SK-N-SH (cell line): ENCODE results near the gene RBMS1. TPM values are rescaled to one million over a fixed set of nuclear protein-coding genes. Genes with fewer than 3 reads are reported as not detected.

Experiments used
- CTCF ChIA-PET: fragments of 300-600, 350-600 bp; formaldehyde crosslinking; extraction: SDS; loops from one replicate; lab custom pipeline; 2021; lab: Yijun Ruan, JAX
- POLR2A ChIA-PET: fragments of 350-600 bp; sonication (Branson Sonifier 250); formaldehyde crosslinking; extraction: SDS; loops from one replicate; lab custom pipeline; 2020; ENCODE audit warnings: antibody characterized with exemption, inconsistent platforms; lab: Yijun Ruan, JAX
- DNase-seq: peaks from one replicate; pipeline ENCODE4 v3.0.0; 2012
- H2AFZ ChIP-seq: fragments of 200-600 bp; sonication (generic); 2 replicates; pipeline ENCODE4 v1.8.1; 2016; ENCODE audit warnings: antibody characterized with exemption, mild to moderate bottlenecking, low read depth
- H3F3A ChIP-seq: fragments of 200-600 bp; sonication (generic); replicated peaks from 2 replicates; pipeline ENCODE3; 2016; ENCODE audit warnings: antibody characterized with exemption, mild to moderate bottlenecking; ENCODE audit not compliant: insufficient read depth
- H3K27ac ChIP-seq, 2 experiments: fragments of 200-500 bp in 1 of 2; fragments of 200-600 bp in 1 of 2; sonication (Bioruptor generic) in 1 of 2; sonication (generic), shearing (Covaris generic) in 1 of 2; 2 replicates each; pipeline versions ENCODE4 v1.5.1 to v1.6.1; 2014 to 2016; ENCODE audit warnings: low read depth in 2 of 2, inconsistent platforms in 1 of 2, low read length in 1 of 2, mild to moderate bottlenecking in 1 of 2, mixed read lengths in 1 of 2
- H3K27me3 ChIP-seq: fragments of 200-600 bp; sonication (generic), shearing (Covaris generic); 2 replicates; pipeline ENCODE4 v1.6.1; 2016; ENCODE audit warnings: mixed run types; ENCODE audit not compliant: insufficient read depth
- H3K36me3 ChIP-seq, 2 experiments: fragments of 200-500 bp in 1 of 2; fragments of 200-600 bp in 1 of 2; sonication (Bioruptor generic) in 1 of 2; sonication (generic) in 1 of 2; replicated peaks in 1 of 2; 2 replicates each; pipeline versions ENCODE3 to v1.5.1; 2014 to 2016; ENCODE audit warnings: low read length in 1 of 2, mild to moderate bottlenecking in 1 of 2; ENCODE audit not compliant: insufficient read depth in 2 of 2, control insufficient read depth in 1 of 2
- H3K4me1 ChIP-seq, 2 experiments: fragments of 200-500 bp in 1 of 2; fragments of 200-600 bp in 1 of 2; sonication (Bioruptor generic) in 1 of 2; sonication (generic), shearing (Covaris generic) in 1 of 2; 2 replicates each; pipeline versions ENCODE4 v1.5.1 to v1.6.1; 2014 to 2016; ENCODE audit warnings: low read depth in 1 of 2, low read length in 1 of 2, mixed run types in 1 of 2; ENCODE audit not compliant: insufficient read depth in 2 of 2, control insufficient read depth in 1 of 2
- H3K4me2 ChIP-seq: fragments of 200-600 bp; sonication (generic), shearing (Covaris generic); 2 replicates; pipeline ENCODE4 v1.6.1; 2017; ENCODE audit warnings: mixed run types
- H3K4me3 ChIP-seq, 2 experiments: fragments of 200-500 bp in 1 of 2; fragments of 200-600 bp in 1 of 2; sonication (Bioruptor generic) in 1 of 2; sonication (generic), shearing (Covaris generic) in 1 of 2; 2 replicates each; pipeline versions ENCODE4 v1.5.1 to v1.8.1; 2014 to 2016; ENCODE audit warnings: low read depth in 2 of 2, inconsistent platforms in 1 of 2, low read length in 1 of 2, mild to moderate bottlenecking in 1 of 2, mixed read lengths in 1 of 2, moderate library complexity in 1 of 2
- H3K79me2 ChIP-seq: fragments of 200-600 bp; sonication (generic); 2 replicates; pipeline ENCODE4 v1.8.1; 2017; ENCODE audit warnings: mild to moderate bottlenecking; ENCODE audit not compliant: insufficient read depth
- H3K9ac ChIP-seq: fragments of 200-600 bp; sonication (generic); 2 replicates; pipeline ENCODE4 v1.6.1; 2017; ENCODE audit warnings: mixed run types
- H3K9me2 ChIP-seq: fragments of 200-600 bp; sonication (generic); 2 replicates; pipeline ENCODE4 v1.6.1; 2017; ENCODE audit warnings: mixed run types
- H3K9me3 ChIP-seq: fragments of 200-600 bp; sonication (generic); 2 replicates; pipeline ENCODE4 v1.6.1; 2017; ENCODE audit warnings: mixed run types, mild to moderate bottlenecking, moderate library complexity
- H4K20me1 ChIP-seq: fragments of 200-600 bp; sonication (generic); 2 replicates; pipeline ENCODE4 v1.6.1; 2017; ENCODE audit warnings: mild to moderate bottlenecking, mixed run types; ENCODE audit not compliant: insufficient read depth
- CHD2 ChIP-seq: fragments of 150-350 bp; IDR thresholded peaks from 2 replicates; pipeline ENCODE4 v1.6.1; 2018; ENCODE audit warnings: low read length; ENCODE audit not compliant: partially characterized antibody
- EZH2phosphoT487 ChIP-seq: fragments of 200-600 bp; sonication (generic); IDR thresholded peaks from 2 replicates; pipeline ENCODE4 v1.6.1; 2017; ENCODE audit warnings: low read depth, mixed run types, mild to moderate bottlenecking, antibody characterized with exemption, moderate library complexity, borderline replicate concordance
- FOSL2 ChIP-seq: IDR thresholded peaks from 2 replicates; pipeline ENCODE4 v1.4.0; 2012; ENCODE audit warnings: low read depth, mild to moderate bottlenecking, moderate library complexity, borderline replicate concordance
- FOXM1 ChIP-seq: IDR thresholded peaks from 2 replicates; pipeline ENCODE4 v1.4.0; 2012; ENCODE audit warnings: low read depth, mild to moderate bottlenecking
- GATA2 ChIP-seq: sonication (generic); formaldehyde crosslinking; IDR thresholded peaks from 2 replicates; pipeline ENCODE4 v1.5.0; 2020; ENCODE audit warnings: mild to moderate bottlenecking, missing genetic modification reagents
- MEF2A ChIP-seq: IDR thresholded peaks from 2 replicates; pipeline ENCODE4 v1.4.0; 2012; ENCODE audit warnings: low read depth, borderline replicate concordance
- MXI1 ChIP-seq: IDR thresholded peaks from 2 replicates; pipeline ENCODE4 v1.6.1; 2012; ENCODE audit warnings: mild to moderate bottlenecking, low read depth, low read length, improper control_type of control experiment
- NFIC ChIP-seq: IDR thresholded peaks from 2 replicates; pipeline ENCODE4 v1.4.0; 2012; ENCODE audit warnings: borderline replicate concordance
- NRF1 ChIP-seq: IDR thresholded peaks from 2 replicates; pipeline ENCODE4 v1.6.1; 2012; ENCODE audit warnings: low read depth, mild to moderate bottlenecking, low read length
- RCOR1 ChIP-seq: fragments of 150-350 bp; IDR thresholded peaks from 2 replicates; pipeline ENCODE4 v1.6.1; 2017; ENCODE audit warnings: antibody characterized with exemption, low read length
- REST ChIP-seq: IDR thresholded peaks from 2 replicates; pipeline ENCODE4 v1.6.1; 2012; ENCODE audit warnings: mild to moderate bottlenecking, low read depth, low read length, moderate library complexity
- RFX5 ChIP-seq: IDR thresholded peaks from 2 replicates; pipeline ENCODE4 v1.6.1; 2012; ENCODE audit warnings: mild to moderate bottlenecking, improper control_type of control experiment, low read length
- RXRA ChIP-seq: IDR thresholded peaks from 2 replicates; pipeline ENCODE4 v1.4.0; 2012; ENCODE audit warnings: low read depth, mild to moderate bottlenecking, borderline replicate concordance
- SIN3A ChIP-seq: IDR thresholded peaks from 2 replicates; pipeline ENCODE4 v1.6.1; 2012; ENCODE audit warnings: low read depth, mild to moderate bottlenecking, low read length, moderate library complexity, borderline replicate concordance
- SMC3 ChIP-seq: IDR thresholded peaks from 2 replicates; pipeline ENCODE4 v1.6.1; 2012; ENCODE audit warnings: low read depth, low read length, improper control_type of control experiment
- TCF12 ChIP-seq: IDR thresholded peaks from 2 replicates; pipeline ENCODE4 v1.4.0; 2012
- TEAD4 ChIP-seq: IDR thresholded peaks from 2 replicates; pipeline ENCODE4 v1.4.0; 2012; ENCODE audit warnings: mild to moderate bottlenecking, borderline replicate concordance; ENCODE audit not compliant: insufficient read depth
- YY1 ChIP-seq: IDR thresholded peaks from 2 replicates; pipeline ENCODE4 v1.4.0; 2012; ENCODE audit warnings: low read depth, mild to moderate bottlenecking
- WGBS: methylation state at CpG from one replicate; pipeline ENCODE4 v1.1.6; 2017; ENCODE audit warnings: low lambda C conversion rate; 5-methylcytosine and 5-hydroxymethylcytosine counted together
- polyA plus RNA-seq, 3 experiments: library from polyadenylated mRNA; depleted of rRNA; stranded (reverse); fragments of >200 nt; gene quantifications; 2 replicates each; pipeline ENCODE4 v1.2.3, GENCODE V29; 2012
- TF ChIP-seq, protein P1 (sequence below): fragments of 150-350 bp; IDR thresholded peaks from 2 replicates; pipeline ENCODE4 v1.6.1; 2017; ENCODE audit warnings: antibody characterized with exemption, low read length, low read depth, borderline replicate concordance
- TF ChIP-seq, protein P2 (sequence below): IDR thresholded peaks from 2 replicates; pipeline ENCODE4; 2012
- TF ChIP-seq, protein P3 (sequence below): fragments of 200-600 bp; sonication (generic); IDR thresholded peaks from 2 replicates; pipeline ENCODE4 v1.6.1; 2017; ENCODE audit warnings: antibody characterized with exemption, mild to moderate bottlenecking, moderate library complexity
- TF ChIP-seq, protein P4 (sequence below): IDR thresholded peaks from 2 replicates; pipeline ENCODE4 v1.4.0; 2012; ENCODE audit warnings: low read depth, borderline replicate concordance
- TF ChIP-seq, protein P5 (sequence below): IDR thresholded peaks from 2 replicates; pipeline ENCODE4 v1.4.0; 2012; ENCODE audit warnings: low read depth, borderline replicate concordance
- TF ChIP-seq, protein P6 (sequence below): IDR thresholded peaks from 2 replicates; pipeline ENCODE4 v1.4.0; 2012; ENCODE audit warnings: low read depth

The RBMS1 gene
- polyA plus RNA-seq, 1 of the 3 experiments (the other 2 are of a cell fraction): 56.5 TPM

DNA sequence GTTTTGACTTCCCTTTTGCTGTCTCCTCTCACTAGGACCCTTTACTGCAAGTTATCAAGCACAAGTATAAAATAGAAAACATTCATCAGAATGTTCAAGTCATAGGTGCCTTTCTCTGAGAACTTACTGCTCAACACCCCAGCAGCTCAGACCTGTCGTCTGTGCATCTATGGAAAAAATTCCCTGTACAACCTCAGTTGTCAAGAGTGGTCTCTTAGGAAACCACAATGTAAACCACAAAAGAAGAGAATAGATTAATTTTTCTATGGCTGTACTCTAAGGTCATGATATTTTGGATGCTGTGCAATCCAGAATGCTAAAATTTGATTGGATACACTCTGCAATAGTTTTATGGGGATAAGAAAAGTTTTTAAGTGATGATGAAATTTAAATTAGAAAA, 84.1 kb downstream of the RBMS1 start:
- ChIA-PET CTCF (interaction anchor here (1.3 to 1.6 kb wide), 2 partner anchors 27 to 85 kb away, joined by 3 to 5 read pairs; no protein-coding TSS in a partner anchor), POLR2A (no interaction called here)
- H2AFZ ChIP-seq: no peak overlapping the region
- WGBS: 20% methylated on average over 1 of the region's 1 CpG
- no peak for DNase-seq
- no peaks in the 10 kb centered on the region for H3K36me3 ChIP-seq
- peaks cover 26% of the 10 kb centered on the region for H3F3A ChIP-seq
- H3K27ac ChIP-seq: peak overlapping the region in 1 of 2 experiments; percentile 26; a peak in 3 of 4 replicates
- peaks cover 17 to 42% of the 10 kb centered on the region in 2 experiments for H3K4me1 ChIP-seq
- H4K20me1 ChIP-seq: peaks cover 14% of the 10 kb centered on the region
- H3K9me2 ChIP-seq: no peaks in the 10 kb centered on the region
- no peak overlapping the region for H3K9ac ChIP-seq
- no peak overlapping the region for H3K4me2 ChIP-seq
- no peak overlapping the region for H3K4me3 ChIP-seq
- peaks cover 76% of the 10 kb centered on the region for H3K79me2 ChIP-seq
- no peaks in the 10 kb centered on the region for H3K9me3 ChIP-seq
- no peaks in the 10 kb centered on the region for H3K27me3 ChIP-seq
- TF ChIP-seq, protein P1, sequence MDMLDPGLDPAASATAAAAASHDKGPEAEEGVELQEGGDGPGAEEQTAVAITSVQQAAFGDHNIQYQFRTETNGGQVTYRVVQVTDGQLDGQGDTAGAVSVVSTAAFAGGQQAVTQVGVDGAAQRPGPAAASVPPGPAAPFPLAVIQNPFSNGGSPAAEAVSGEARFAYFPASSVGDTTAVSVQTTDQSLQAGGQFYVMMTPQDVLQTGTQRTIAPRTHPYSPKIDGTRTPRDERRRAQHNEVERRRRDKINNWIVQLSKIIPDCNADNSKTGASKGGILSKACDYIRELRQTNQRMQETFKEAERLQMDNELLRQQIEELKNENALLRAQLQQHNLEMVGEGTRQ: no peak
- TF ChIP-seq NRF1 (no peak), RCOR1 (no peak), SMC3 (no peak), TCF12 (peak; percentile 84), RFX5 (no peak), YY1 (no peak), MEF2A (no peak), MXI1 (no peak), RXRA (no peak), EZH2phosphoT487 (no peak), FOXM1 (no peak), REST (no peak), SIN3A (no peak), FOSL2 (no peak), NFIC (peak; percentile 25; the same call in 1 of the 2 replicates), TEAD4 (peak; percentile 36; the same call in 1 of the 2 replicates), CHD2 (no peak), GATA2 (no peak)
- TF ChIP-seq, protein P2, sequence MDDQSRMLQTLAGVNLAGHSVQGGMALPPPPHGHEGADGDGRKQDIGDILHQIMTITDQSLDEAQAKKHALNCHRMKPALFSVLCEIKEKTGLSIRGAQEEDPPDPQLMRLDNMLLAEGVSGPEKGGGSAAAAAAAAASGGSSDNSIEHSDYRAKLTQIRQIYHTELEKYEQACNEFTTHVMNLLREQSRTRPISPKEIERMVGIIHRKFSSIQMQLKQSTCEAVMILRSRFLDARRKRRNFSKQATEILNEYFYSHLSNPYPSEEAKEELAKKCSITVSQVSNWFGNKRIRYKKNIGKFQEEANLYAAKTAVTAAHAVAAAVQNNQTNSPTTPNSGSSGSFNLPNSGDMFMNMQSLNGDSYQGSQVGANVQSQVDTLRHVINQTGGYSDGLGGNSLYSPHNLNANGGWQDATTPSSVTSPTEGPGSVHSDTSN: peak; percentile 63; the same call in 1 of the 2 replicates
- TF ChIP-seq, protein P3, sequence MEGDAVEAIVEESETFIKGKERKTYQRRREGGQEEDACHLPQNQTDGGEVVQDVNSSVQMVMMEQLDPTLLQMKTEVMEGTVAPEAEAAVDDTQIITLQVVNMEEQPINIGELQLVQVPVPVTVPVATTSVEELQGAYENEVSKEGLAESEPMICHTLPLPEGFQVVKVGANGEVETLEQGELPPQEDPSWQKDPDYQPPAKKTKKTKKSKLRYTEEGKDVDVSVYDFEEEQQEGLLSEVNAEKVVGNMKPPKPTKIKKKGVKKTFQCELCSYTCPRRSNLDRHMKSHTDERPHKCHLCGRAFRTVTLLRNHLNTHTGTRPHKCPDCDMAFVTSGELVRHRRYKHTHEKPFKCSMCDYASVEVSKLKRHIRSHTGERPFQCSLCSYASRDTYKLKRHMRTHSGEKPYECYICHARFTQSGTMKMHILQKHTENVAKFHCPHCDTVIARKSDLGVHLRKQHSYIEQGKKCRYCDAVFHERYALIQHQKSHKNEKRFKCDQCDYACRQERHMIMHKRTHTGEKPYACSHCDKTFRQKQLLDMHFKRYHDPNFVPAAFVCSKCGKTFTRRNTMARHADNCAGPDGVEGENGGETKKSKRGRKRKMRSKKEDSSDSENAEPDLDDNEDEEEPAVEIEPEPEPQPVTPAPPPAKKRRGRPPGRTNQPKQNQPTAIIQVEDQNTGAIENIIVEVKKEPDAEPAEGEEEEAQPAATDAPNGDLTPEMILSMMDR: no peak
- TF ChIP-seq, protein P4, sequence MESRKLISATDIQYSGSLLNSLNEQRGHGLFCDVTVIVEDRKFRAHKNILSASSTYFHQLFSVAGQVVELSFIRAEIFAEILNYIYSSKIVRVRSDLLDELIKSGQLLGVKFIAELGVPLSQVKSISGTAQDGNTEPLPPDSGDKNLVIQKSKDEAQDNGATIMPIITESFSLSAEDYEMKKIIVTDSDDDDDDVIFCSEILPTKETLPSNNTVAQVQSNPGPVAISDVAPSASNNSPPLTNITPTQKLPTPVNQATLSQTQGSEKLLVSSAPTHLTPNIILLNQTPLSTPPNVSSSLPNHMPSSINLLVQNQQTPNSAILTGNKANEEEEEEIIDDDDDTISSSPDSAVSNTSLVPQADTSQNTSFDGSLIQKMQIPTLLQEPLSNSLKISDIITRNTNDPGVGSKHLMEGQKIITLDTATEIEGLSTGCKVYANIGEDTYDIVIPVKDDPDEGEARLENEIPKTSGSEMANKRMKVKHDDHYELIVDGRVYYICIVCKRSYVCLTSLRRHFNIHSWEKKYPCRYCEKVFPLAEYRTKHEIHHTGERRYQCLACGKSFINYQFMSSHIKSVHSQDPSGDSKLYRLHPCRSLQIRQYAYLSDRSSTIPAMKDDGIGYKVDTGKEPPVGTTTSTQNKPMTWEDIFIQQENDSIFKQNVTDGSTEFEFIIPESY: no peak
- TF ChIP-seq, protein P5, sequence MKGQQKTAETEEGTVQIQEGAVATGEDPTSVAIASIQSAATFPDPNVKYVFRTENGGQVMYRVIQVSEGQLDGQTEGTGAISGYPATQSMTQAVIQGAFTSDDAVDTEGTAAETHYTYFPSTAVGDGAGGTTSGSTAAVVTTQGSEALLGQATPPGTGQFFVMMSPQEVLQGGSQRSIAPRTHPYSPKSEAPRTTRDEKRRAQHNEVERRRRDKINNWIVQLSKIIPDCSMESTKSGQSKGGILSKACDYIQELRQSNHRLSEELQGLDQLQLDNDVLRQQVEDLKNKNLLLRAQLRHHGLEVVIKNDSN: no peak
- TF ChIP-seq, protein P6, sequence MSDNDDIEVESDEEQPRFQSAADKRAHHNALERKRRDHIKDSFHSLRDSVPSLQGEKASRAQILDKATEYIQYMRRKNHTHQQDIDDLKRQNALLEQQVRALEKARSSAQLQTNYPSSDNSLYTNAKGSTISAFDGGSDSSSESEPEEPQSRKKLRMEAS: no peak
